ENCODE measurements around the gene CEP57. TPM values are rescaled to one million over a fixed set of nuclear protein-coding genes. Genes with fewer than 3 reads are reported as not detected.
A peak's percentile ranks its signal among the peaks of the same experiment; 100 is the strongest.

Gene CEP57
- total and polyA plus RNA-seq, 2 of the 13 experiments (the other 11 are each of a cell fraction or from before 2014, with no cell fraction given): 34.3 to 59.4 TPM

DNA sequence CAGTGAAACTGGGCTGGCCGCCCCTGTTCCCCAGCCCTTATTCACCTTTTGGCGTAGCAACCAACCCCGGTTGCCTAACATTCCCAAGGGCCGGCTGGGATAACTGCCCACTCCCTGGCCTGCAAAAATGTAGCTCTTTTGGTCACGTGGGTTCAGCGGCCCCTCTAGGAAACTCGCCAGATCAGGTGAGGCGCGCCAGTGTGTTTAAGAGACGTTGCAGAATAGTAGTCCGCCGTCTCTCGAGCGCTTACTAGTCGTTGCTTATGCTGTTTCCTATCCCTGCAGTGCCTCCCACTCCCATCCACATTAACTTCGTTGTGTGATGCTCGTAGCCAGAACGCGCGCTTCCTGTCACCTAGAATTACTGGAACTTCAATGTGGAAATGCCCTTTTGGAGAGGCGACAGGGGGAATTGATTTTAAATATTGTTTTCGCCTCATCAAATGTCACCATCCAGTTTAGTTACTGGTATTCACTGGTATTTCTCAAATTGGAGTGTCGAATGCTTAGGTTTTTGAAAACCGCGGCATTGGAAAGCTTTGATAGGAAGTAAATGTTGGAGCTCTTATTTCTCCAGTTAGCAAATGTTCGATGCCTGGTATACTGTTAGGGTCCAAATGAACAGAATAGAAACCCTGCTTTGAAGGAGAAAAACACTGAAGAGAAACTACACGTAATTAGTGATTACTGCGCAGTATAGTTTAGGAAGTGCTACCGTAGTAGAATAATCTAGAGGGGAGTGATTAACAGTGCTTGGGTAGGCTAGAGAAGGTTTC is 823 bp downstream of the CEP57 start (continued):
- TF ChIP-seq, protein P1, sequence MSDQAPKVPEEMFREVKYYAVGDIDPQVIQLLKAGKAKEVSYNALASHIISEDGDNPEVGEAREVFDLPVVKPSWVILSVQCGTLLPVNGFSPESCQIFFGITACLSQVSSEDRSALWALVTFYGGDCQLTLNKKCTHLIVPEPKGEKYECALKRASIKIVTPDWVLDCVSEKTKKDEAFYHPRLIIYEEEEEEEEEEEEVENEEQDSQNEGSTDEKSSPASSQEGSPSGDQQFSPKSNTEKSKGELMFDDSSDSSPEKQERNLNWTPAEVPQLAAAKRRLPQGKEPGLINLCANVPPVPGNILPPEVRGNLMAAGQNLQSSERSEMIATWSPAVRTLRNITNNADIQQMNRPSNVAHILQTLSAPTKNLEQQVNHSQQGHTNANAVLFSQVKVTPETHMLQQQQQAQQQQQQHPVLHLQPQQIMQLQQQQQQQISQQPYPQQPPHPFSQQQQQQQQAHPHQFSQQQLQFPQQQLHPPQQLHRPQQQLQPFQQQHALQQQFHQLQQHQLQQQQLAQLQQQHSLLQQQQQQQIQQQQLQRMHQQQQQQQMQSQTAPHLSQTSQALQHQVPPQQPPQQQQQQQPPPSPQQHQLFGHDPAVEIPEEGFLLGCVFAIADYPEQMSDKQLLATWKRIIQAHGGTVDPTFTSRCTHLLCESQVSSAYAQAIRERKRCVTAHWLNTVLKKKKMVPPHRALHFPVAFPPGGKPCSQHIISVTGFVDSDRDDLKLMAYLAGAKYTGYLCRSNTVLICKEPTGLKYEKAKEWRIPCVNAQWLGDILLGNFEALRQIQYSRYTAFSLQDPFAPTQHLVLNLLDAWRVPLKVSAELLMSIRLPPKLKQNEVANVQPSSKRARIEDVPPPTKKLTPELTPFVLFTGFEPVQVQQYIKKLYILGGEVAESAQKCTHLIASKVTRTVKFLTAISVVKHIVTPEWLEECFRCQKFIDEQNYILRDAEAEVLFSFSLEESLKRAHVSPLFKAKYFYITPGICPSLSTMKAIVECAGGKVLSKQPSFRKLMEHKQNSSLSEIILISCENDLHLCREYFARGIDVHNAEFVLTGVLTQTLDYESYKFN (CRISPR knock-in tag; conservative IDR thresholded peaks at IDR 0.05): no peak
- no peak for TF ChIP-seq ZNF124 (CRISPR knock-in tag; IDR thresholded peaks at IDR 0.05)
- 0 out of 2 replicates have a peak, but pooled peaks have one; percentile 13 for TF ChIP-seq IRF2 (CRISPR knock-in tag; IDR thresholded peaks at IDR 0.05)
- TF ChIP-seq, protein P2, sequence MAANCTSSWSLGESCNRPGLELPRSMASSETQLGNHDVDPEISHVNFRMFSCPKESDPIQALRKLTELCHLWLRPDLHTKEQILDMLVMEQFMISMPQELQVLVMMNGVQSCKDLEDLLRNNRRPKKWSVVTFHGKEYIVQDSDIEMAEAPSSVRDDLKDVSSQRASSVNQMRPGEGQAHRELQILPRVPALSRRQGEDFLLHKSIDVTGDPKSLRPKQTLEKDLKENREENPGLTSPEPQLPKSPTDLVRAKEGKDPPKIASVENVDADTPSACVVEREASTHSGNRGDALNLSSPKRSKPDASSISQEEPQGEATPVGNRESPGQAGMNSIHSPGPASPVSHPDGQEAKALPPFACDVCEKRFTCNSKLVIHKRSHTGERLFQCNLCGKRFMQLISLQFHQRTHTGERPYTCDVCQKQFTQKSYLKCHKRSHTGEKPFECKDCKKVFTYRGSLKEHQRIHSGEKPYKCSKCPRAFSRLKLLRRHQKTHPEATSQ (CRISPR knock-in tag; IDR thresholded peaks at IDR 0.05; ENCODE audit: borderline replicate concordance): peak; percentile 46; the same call in 1 of the 2 replicates
- no peak for TF ChIP-seq SYNCRIP (IDR thresholded peaks at IDR 0.05; ENCODE audit: insufficient read depth, low read depth, low read length)
- peak; percentile 44; the same call in 1 of the 2 replicates for TF ChIP-seq ZNF558 (CRISPR knock-in tag; IDR thresholded peaks at IDR 0.05; ENCODE audit: borderline replicate concordance)
- TF ChIP-seq BCL6 (CRISPR knock-in tag; IDR thresholded peaks at IDR 0.05): peak; percentile 60
- TF ChIP-seq ZFP36L2 (CRISPR knock-in tag; IDR thresholded peaks at IDR 0.05): no peak
- TF ChIP-seq, protein P3, sequence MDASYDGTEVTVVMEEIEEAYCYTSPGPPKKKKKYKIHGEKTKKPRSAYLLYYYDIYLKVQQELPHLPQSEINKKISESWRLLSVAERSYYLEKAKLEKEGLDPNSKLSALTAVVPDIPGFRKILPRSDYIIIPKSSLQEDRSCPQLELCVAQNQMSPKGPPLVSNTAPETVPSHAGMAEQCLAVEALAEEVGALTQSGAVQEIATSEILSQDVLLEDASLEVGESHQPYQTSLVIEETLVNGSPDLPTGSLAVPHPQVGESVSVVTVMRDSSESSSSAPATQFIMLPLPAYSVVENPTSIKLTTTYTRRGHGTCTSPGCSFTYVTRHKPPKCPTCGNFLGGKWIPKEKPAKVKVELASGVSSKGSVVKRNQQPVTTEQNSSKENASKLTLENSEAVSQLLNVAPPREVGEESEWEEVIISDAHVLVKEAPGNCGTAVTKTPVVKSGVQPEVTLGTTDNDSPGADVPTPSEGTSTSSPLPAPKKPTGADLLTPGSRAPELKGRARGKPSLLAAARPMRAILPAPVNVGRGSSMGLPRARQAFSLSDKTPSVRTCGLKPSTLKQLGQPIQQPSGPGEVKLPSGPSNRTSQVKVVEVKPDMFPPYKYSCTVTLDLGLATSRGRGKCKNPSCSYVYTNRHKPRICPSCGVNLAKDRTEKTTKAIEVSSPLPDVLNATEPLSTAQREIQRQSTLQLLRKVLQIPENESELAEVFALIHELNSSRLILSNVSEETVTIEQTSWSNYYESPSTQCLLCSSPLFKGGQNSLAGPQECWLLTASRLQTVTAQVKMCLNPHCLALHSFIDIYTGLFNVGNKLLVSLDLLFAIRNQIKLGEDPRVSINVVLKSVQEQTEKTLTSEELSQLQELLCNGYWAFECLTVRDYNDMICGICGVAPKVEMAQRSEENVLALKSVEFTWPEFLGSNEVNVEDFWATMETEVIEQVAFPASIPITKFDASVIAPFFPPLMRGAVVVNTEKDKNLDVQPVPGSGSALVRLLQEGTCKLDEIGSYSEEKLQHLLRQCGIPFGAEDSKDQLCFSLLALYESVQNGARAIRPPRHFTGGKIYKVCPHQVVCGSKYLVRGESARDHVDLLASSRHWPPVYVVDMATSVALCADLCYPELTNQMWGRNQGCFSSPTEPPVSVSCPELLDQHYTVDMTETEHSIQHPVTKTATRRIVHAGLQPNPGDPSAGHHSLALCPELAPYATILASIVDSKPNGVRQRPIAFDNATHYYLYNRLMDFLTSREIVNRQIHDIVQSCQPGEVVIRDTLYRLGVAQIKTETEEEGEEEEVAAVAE (CRISPR knock-in tag; IDR thresholded peaks at IDR 0.05; ENCODE audit: borderline replicate concordance): no peak
- TF ChIP-seq NCOA5 (CRISPR knock-in tag; IDR thresholded peaks at IDR 0.05): 0 out of 2 replicates have a peak, but pooled peaks have one; percentile 26
- no peak for TF ChIP-seq HDAC2 (CRISPR knock-in tag; IDR thresholded peaks at IDR 0.05)
- TF ChIP-seq KAT2B (IDR thresholded peaks at IDR 0.05; ENCODE audit: borderline replicate concordance, low read depth, low read length): no peak
- 0 out of 2 replicates have a peak, but pooled peaks have one; percentile 51 for TF ChIP-seq ZBTB20 (CRISPR knock-in tag; IDR thresholded peaks at IDR 0.05; ENCODE audit: borderline replicate concordance, low read depth)
- no peak for TF ChIP-seq ZFP37 (CRISPR knock-in tag; IDR thresholded peaks at IDR 0.05; ENCODE audit: borderline replicate concordance)
- no peak for TF ChIP-seq ZNF589 (CRISPR knock-in tag; conservative IDR thresholded peaks at IDR 0.05)
- TF ChIP-seq ZC3H4 (CRISPR knock-in tag; IDR thresholded peaks at IDR 0.05; ENCODE audit: borderline replicate concordance): 0 out of 2 replicates have a peak, but pooled peaks have one; percentile 15
- TF ChIP-seq NAIF1 (CRISPR knock-in tag; IDR thresholded peaks at IDR 0.05; ENCODE audit: borderline replicate concordance): no peak
- TF ChIP-seq ZNF792 (CRISPR knock-in tag; IDR thresholded peaks at IDR 0.05): no peak
- TF ChIP-seq RFXAP (CRISPR knock-in tag; IDR thresholded peaks at IDR 0.05; ENCODE audit: borderline replicate concordance): peak; percentile 80; the same call in 1 of the 2 replicates
- TF ChIP-seq NFE2 (CRISPR knock-in tag; IDR thresholded peaks at IDR 0.05): no peak
- no peak for TF ChIP-seq NFKB2 (CRISPR knock-in tag; IDR thresholded peaks at IDR 0.05; ENCODE audit: borderline replicate concordance)
